Keratinocyte (primary cell): ENCODE results near the gene PRDX2. TPM values are rescaled to one million over a fixed set of nuclear protein-coding genes. Genes with fewer than 3 reads are reported as not detected.

Source experiments
- DNase-seq: peaks from one replicate; pipeline ENCODE4 v3.0.0-alpha.2; 2011; ENCODE audit warnings: low read depth, missing footprints, low spot score
- FAIRE-seq: peaks from 2 replicates; lab custom pipeline; 2011; peaks lifted over from hg19 to GRCh38; lab: Jason Lieb, UNC
- H2AFZ ChIP-seq: 2 replicates; pipeline ENCODE4 v1.6.0; 2012; ENCODE audit warnings: low read length, control low read depth, inconsistent platforms; ENCODE audit not compliant: control insufficient read depth
- H3K27ac ChIP-seq: 2 replicates; pipeline ENCODE4 v1.5.1; 2011; ENCODE audit warnings: low read length; ENCODE audit not compliant: control insufficient read depth, insufficient read depth
- H3K27me3 ChIP-seq: 3 replicates; pipeline ENCODE4 v1.6.0; 2011; ENCODE audit warnings: low read length; ENCODE audit not compliant: control insufficient read depth, insufficient read depth; ENCODE audit errors: extremely low read depth
- H3K36me3 ChIP-seq, 2 experiments: 2 replicates in 1 of 2; 3 replicates in 1 of 2; pipeline ENCODE4 v1.5.1; 2011; ENCODE audit warnings: low read length in 2 of 2, mild to moderate bottlenecking in 1 of 2; ENCODE audit not compliant: control insufficient read depth in 2 of 2, insufficient read depth in 2 of 2; ENCODE audit errors: extremely low read depth in 1 of 2
- H3K4me1 ChIP-seq: 3 replicates; pipeline ENCODE4 v1.5.1; 2011; ENCODE audit warnings: low read length; ENCODE audit not compliant: control insufficient read depth, insufficient read depth; ENCODE audit errors: extremely low read depth
- H3K4me2 ChIP-seq: 3 replicates; pipeline ENCODE4 v1.6.0; 2011; ENCODE audit warnings: low read depth, low read length; ENCODE audit not compliant: control insufficient read depth, insufficient read depth; ENCODE audit errors: extremely low read depth
- H3K4me3 ChIP-seq, 3 experiments: fragments of 200-600 bp in 1 of 3; sonication (generic) in 1 of 3; 2 replicates in 2 of 3; 3 replicates in 1 of 3; pipeline ENCODE4 v1.5.1; 2011 to 2016; ENCODE audit warnings: low read length in 3 of 3, mild to moderate bottlenecking in 3 of 3, control low read depth in 2 of 3, inconsistent platforms in 1 of 3, low read depth in 1 of 3, mixed read lengths in 1 of 3, mixed run types in 1 of 3, moderate library complexity in 1 of 3; ENCODE audit not compliant: control insufficient read depth in 2 of 3, insufficient read depth in 2 of 3; ENCODE audit errors: extremely low read depth in 1 of 3
- H3K79me2 ChIP-seq: 2 replicates; pipeline ENCODE4 v1.6.0; 2012; ENCODE audit warnings: low read length; ENCODE audit not compliant: control insufficient read depth, insufficient read depth
- H3K9ac ChIP-seq: 3 replicates; pipeline ENCODE4 v1.6.0; 2011; ENCODE audit warnings: low read length; ENCODE audit not compliant: control insufficient read depth, insufficient read depth; ENCODE audit errors: extremely low read depth
- H3K9me1 ChIP-seq: 3 replicates; pipeline ENCODE4 v1.6.0; 2011; ENCODE audit warnings: low read length; ENCODE audit not compliant: control insufficient read depth, insufficient read depth; ENCODE audit errors: extremely low read depth
- H3K9me3 ChIP-seq: 2 replicates; pipeline ENCODE4 v1.5.1; 2012; ENCODE audit warnings: low read depth, low read length; ENCODE audit not compliant: control insufficient read depth
- H4K20me1 ChIP-seq: 3 replicates; pipeline ENCODE4 v1.6.0; 2011; ENCODE audit warnings: low read length; ENCODE audit not compliant: control insufficient read depth, insufficient read depth; ENCODE audit errors: extremely low read depth
- EZH2 ChIP-seq: IDR thresholded peaks from one replicate; pipeline ENCODE4 v1.6.1; 2012; ENCODE audit warnings: inconsistent platforms, mild to moderate bottlenecking, low read length, moderate library complexity
- dilution Hi-C: fragments of 300-500 bp; cut with MboI; formaldehyde crosslinking; loops from one replicate; pipeline ENCODE4 v1.7.0; 2020; ENCODE audit warnings: low sequenced_read_pairs; ENCODE audit not compliant: extremely low pct_ligation_motif_present
- polyA plus RNA-seq, 5 experiments: library from polyadenylated mRNA; depleted of rRNA in 3 of 5; stranded (reverse) in 3 of 5; stranded (forward) in 1 of 5; unstranded in 1 of 5; fragments of >200 nt; gene quantifications; 1 replicate in 1 of 5; 2 replicates in 3 of 5; 3 replicates in 1 of 5; pipeline versions ENCODE4 v1.2.1 to v1.2.3, GENCODE V29; 2011 to 2012; ENCODE audit warnings: missing spikeins in 2 of 5, low read depth in 1 of 5, low replicate concordance in 1 of 5
- TF ChIP-seq, protein P1 (sequence below), 3 experiments: IDR thresholded peaks in 1 of 3; conservative IDR thresholded peaks in 1 of 3; optimal IDR thresholded peaks in 1 of 3; 2 replicates in 2 of 3; 3 replicates in 1 of 3; pipeline versions ENCODE3 to v1.5.1; 2011; ENCODE audit warnings: low read length in 3 of 3, mild to moderate bottlenecking in 3 of 3, moderate library complexity in 2 of 3, control low read depth in 1 of 3, inconsistent platforms in 1 of 3; ENCODE audit not compliant: insufficient read depth in 2 of 3; ENCODE audit errors: extremely low read depth in 1 of 3

Gene PRDX2
- polyA plus RNA-seq, 1 donor (not counting 4 experiments of a cell fraction or from before 2014, with no cell fraction given): 154 TPM

DNA sequence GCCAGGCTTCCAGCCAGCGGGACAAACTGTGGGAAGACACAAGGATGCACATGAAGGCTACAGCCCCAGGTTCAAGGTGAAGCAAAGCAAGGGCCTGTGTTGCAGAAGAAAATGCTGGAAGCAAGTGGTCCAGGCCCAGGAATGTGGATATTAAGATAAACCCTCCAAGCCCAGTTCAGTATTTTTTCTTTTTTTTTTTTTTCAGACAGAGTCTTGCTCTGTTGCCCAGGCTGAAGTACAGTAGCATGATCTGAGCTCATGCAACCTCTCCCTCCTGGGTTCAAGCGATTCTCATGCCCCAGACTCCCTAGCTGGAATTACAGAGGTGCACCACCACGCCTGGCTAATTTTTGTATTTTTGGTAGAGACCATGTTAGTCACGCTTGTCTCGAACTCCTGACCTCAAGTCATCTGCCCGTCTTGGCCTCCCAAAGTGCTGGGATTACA is 4.4 kb downstream of the PRDX2 start:
- H3K4me3 ChIP-seq: no peak overlapping the region
- no peak overlapping the region for H2AFZ ChIP-seq
- TF ChIP-seq, protein P1, sequence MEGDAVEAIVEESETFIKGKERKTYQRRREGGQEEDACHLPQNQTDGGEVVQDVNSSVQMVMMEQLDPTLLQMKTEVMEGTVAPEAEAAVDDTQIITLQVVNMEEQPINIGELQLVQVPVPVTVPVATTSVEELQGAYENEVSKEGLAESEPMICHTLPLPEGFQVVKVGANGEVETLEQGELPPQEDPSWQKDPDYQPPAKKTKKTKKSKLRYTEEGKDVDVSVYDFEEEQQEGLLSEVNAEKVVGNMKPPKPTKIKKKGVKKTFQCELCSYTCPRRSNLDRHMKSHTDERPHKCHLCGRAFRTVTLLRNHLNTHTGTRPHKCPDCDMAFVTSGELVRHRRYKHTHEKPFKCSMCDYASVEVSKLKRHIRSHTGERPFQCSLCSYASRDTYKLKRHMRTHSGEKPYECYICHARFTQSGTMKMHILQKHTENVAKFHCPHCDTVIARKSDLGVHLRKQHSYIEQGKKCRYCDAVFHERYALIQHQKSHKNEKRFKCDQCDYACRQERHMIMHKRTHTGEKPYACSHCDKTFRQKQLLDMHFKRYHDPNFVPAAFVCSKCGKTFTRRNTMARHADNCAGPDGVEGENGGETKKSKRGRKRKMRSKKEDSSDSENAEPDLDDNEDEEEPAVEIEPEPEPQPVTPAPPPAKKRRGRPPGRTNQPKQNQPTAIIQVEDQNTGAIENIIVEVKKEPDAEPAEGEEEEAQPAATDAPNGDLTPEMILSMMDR (optimal IDR thresholded peaks at IDR 0.05 in 1 of 3, IDR thresholded peaks at IDR 0.05 in 1 of 3, conservative IDR thresholded peaks at IDR 0.05 in 1 of 3; ENCODE audit: extremely low read depth in 1 of 3, insufficient read depth in 2 of 3, low read length in 3 of 3): no peak
- no peak for TF ChIP-seq EZH2
- no peak for FAIRE-seq
- H3K27me3 ChIP-seq: no peaks in the 10 kb centered on the region
- H3K36me3 ChIP-seq: peaks cover 4 to 9% of the 10 kb centered on the region in 2 experiments
- H3K4me2 ChIP-seq: no peak overlapping the region
- H3K79me2 ChIP-seq: peaks cover 24% of the 10 kb centered on the region
- H3K4me1 ChIP-seq: peaks cover 25% of the 10 kb centered on the region
- DNase-seq: no peak
- no peaks in the 10 kb centered on the region for H3K9me1 ChIP-seq
- no peak overlapping the region for H3K9ac ChIP-seq
- dilution Hi-C loops: no loop called here
- H3K27ac ChIP-seq: no peak overlapping the region
- no peaks in the 10 kb centered on the region for H3K9me3 ChIP-seq
- H4K20me1 ChIP-seq: peaks cover 8% of the 10 kb centered on the region

DNA sequence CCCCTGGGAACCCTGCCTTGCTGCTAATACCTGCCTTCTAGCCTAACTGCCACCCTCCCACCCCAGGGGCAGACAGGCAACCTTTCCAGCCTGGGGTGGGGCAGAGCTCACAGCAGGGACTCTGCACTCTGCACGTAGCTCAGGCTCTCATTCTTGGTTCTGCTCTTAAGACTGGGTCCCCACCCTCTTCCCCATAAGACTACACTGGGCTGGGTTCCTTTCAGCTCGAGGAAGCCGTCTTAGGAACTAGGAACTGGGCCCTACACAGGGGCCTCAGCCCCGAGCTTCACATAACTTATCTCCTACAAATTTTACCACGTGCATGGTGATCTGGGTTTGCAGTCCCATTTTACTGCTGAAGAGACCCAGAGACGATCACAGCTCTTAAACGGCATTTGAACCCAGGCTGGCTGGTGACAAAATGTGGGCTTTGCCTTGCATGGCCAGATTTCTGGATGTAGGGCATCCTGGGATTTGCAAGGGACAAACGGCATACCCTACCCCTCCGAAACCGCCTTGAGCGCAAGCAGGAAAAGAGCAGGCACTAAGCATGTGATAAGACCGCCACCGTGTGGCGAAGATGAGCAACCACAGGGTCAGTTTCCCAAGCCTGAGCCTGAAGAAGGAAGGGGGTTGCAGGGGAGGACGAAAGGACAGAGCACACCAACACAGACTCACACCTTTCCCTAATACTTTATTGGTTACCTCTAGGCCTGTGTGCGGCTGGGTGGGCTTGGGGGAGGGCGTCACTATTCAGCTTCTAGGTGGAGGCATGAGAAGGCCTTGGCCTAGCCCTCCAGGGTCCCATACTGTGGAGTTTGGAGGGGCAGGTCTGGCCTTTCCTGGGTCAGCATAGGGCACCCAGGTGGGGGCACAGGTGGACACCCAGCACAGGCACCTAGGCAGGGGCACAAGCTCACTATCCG is 5.2 kb downstream of the PRDX2 start:
- H3K36me3 ChIP-seq: peaks cover 4 to 9% of the 10 kb centered on the region in 2 experiments
- no peaks in the 10 kb centered on the region for H3K9me1 ChIP-seq
- H4K20me1 ChIP-seq: peaks cover 11% of the 10 kb centered on the region
- peaks cover 29% of the 10 kb centered on the region for H3K79me2 ChIP-seq
- DNase-seq (no peak), FAIRE-seq (peak; percentile 36)
- peak overlapping the region; percentile 48 for H3K27ac ChIP-seq
- H3K27me3 ChIP-seq: no peaks in the 10 kb centered on the region
- no peak overlapping the region for H3K4me3 ChIP-seq
- no peaks in the 10 kb centered on the region for H3K9me3 ChIP-seq
- dilution Hi-C loops: no loop called here
- peak overlapping the region; percentile 71 for H3K4me2 ChIP-seq
- peaks cover 22% of the 10 kb centered on the region for H3K4me1 ChIP-seq
- TF ChIP-seq, protein P1 (optimal IDR thresholded peaks at IDR 0.05 in 1 of 3, IDR thresholded peaks at IDR 0.05 in 1 of 3, conservative IDR thresholded peaks at IDR 0.05 in 1 of 3; ENCODE audit: extremely low read depth in 1 of 3, insufficient read depth in 2 of 3, low read length in 3 of 3): peak; percentile 91 to 99 (median 97)
- TF ChIP-seq EZH2: no peak
- H2AFZ ChIP-seq: no peak overlapping the region
- H3K9ac ChIP-seq: peak overlapping the region; percentile 14
